ENCODE data around the gene RGCC.
A peak's percentile ranks its signal among the peaks of the same experiment; 100 is the strongest.

RGCC gene

DNA sequence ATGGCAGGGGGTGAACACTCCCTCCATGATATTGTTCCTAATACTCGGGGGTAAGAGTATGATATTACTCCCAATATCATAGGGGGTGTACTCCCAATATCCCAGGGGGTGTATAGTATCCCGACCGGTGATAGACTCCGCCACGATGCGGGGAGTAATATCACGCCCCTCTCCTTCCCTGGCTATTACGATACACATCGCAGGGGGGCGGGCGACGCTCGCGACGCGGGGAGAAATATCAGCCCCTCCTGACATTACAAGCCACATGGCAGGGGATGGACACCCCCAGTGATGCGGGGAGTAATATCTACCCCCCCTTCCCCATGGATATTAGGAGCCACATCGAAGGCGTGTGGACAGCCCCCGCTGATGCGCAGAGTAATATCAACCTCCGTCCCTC lies 3.2 kb upstream of the RGCC start:
- no peak for DNase-seq

DNA sequence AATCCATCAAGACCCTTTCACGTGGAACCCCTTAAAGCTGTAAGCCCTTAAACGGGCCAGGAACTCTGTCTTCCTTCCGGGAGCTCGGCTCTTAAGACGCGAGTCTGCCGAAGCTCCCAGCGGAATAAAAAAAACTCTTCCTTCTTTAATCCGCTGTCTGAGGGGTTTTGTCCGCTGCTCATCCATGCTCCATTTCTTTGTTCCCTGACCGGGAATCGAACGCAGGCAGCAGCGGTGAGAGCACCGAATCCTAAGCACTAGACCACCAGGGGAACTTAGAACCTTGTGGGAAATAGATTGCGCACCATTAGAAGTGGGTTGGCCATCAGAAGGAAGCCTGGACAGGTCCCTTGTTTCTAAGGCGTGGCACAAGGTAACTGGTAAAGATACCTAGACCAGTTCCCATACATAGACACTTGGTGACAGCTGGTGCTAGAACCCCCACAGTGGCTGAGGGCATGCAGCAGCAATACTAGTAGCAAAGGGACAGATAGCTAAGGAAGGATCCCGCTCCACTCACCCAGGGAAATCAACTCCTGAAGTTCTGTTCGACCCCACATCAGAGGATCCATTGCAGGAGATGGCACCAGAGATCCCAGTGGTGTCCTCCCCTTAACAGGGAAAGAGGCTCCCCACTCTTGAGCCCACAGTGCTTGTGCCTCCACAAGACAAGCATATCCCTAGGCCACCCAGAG lies 1.5 kb upstream of the RGCC start:
- no peak for DNase-seq

DNA sequence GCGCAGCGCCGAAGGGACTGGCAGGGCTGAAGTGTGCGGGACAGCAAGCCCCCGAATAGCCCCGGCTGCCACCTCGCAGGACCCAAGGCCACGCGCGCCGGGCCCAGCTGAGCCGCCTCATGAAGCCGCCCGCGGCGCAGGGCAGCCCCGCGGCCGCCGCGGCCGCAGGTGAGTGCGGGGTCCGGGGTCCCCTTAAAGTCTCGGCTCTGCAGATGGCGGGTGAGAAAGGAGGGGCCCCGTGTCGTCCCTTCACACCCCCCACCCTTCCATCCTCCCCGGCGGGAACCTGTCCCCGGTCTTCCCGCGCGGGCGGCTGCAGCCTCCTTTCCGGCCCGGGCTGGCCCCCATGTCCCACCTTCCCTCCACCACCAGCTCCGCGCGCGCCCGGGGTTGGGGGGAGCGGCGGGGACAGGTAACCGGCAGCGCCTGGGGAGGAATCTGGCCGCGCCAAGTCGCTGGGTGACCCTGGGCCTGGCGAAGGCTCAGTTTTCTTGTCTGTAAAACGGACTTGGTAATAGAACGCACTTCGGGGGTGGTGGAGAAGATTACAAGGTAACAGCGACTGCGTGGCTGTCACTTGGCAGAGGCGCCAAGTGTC lies 338 bp downstream of the RGCC start:
- DNase-seq: peak; percentile 44

DNA sequence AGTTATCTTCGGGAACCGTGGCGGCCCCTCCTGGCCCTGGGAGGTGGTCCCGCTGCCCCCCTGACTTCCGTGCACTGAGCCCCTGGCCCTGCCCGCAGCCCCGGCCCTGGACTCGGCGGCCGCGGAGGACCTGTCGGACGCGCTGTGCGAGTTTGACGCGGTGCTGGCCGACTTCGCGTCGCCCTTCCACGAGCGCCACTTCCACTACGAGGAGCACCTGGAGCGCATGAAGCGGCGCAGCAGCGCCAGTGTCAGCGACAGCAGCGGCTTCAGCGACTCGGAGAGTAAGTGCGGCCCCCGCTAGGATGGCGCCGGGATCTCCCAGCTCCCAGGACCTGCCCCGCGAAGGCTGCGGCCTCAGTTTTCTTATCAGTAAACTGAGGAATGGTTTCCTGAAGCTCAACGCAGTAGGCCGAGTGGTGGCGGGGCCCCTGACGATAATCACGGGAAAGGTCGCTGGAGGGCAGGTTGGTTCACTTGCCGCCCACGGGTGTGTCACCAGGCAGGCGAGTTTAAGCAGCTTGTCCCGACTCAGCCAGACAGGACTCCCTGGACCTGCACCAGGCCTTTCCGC lies 924 bp downstream of the RGCC start:
- peak; percentile 64 for DNase-seq

DNA sequence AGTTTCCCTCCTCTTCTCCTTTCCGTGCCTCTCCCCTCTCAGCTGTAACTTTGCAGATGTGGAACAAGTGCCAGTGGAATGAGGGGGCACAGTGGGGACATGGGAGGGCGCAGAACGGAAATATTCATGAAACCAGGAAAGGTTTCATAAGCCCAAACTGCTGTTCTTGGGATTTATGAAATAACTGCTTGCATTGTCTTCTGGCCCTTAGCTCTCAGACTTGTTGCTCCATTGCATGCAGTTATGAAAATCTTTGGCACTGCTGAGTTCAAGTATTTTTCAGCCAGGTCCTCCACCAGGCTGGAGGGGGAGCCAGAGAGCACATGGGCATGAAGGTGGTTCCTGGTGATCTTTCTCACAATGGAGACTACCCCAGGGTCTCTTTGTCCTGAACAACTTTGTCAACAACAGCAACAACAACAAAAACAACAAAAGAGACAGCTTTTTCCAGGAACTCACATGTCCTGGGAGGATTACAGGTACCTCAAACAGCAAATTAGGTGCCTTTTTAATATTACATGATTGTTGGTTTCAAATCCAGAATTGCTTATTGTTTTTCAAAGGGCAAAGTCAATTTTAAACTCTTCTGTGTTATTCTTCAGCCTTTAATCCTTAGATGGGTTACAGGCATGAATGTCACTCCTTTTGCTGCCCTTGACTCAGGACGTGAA lies 1.5 kb downstream of the RGCC start:
- DNase-seq: peak; percentile 70

DNA sequence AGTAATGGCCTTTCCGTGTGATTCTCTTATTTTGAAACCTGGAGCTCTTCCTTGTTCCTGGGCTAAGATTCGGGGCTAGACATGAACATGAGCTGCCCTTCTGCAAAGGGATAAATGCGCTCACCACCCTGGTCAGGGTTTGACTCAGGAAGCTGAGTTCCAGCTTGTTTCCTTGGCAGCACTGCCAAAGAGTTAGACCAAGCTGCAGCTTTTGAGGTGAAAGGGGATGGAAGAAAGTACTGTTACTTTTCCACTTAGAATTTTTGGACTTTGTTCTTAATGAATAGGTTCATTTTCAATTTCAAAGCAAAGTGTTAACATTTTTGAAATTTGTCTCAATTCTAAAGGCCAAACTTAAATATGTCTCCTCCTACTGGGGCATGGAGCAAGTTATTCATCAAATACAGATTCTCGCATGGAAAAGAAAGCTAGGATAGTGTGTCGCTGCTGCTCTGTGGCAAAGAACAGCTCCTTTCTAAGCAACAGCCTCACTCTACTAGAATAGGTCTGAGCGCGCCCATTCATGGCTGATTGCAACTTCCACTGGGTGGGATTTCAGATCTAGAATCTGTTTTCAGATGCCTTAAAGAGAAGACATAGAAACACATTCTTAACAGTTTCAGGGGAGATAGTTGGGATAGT lies 2.2 kb downstream of the RGCC start:
- DNase-seq: no peak

DNA sequence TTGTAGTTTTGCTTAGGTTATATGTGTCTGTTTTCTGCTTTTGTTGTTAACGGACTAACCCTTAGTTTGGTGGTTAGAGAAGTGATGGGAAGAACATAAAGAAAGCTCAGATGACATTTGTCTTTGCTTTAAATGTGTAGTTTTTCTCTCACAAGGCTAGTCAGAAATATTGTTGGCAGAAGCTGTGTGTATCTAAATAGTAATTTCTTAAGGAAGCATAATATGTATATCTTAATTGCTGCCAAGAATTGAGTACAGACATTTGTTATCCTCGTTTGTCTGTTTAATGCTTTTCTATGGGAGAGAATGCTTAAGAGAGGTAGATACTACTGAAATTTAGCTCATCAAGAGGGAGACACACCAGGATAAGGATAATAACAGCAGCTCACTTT lies 2.7 kb downstream of the RGCC start:
- no peak for DNase-seq

DNA sequence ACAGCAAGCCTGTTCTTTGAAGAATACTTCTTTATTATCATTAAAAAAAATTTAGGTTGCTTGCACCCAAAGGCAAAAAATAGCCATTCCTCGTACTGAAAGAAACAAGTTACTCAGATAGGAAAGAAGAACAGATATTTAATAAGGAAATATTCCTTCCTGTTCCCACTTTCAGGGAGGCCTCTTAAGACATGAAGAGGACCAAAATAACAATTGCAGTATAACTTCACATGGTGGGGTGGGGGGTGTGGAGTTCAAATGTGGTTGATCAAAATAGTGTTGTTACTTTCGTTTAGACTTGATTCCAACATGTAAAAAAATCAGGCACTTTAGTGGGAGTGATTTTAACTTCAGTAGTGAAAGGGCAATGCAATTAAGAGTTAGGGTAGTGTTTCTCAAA lies 3.6 kb downstream of the RGCC start:
- no peak for DNase-seq

DNA sequence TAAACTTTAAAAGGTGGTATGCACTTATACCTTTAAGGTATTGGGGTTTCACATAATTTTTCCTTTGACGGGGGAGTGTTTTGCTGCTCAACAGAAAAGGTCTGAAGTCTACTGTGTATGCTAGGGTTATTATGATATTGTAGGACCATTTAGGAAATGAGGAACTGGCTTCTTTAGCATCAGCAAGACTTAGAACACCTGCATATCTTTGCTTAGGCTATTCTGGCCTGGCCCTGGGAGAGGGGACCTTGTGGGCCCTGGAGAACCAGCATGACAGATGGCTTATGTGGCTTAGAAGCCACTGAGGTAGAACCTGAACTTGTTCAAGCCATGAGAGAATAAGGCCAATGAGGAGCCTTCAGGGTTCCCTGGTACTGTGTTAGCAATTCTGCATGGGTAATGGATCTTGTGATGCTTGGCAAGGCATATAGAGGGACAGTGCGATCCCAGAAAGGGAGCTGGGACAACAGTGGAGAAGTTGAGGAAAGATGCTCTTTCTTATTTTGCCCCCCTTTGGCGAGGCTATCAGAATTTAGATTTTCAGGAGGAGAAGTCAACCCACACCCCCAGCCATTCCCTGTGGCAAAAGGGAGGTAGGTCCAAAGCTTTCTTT lies 4.3 kb downstream of the RGCC start:
- DNase-seq: no peak

DNA sequence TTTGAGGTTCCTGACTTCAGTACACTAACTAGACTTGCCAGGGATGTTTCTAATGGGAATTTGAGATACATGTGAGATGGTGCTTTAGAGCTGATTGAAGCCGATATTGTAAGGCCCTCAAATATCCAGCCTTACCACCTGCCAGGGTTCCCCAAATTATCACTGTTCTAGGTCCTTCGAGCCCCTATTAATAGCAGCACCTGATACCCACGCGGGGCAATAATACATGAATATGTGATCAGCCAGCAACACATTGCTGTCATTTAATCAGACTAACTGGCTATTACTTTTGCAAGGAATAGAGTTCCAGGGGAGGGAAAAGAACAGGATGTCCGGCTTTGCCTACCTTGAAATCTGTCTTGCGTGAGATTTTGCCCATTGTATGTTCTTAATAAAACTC lies 5.1 kb downstream of the RGCC start:
- DNase-seq: no peak

DNA sequence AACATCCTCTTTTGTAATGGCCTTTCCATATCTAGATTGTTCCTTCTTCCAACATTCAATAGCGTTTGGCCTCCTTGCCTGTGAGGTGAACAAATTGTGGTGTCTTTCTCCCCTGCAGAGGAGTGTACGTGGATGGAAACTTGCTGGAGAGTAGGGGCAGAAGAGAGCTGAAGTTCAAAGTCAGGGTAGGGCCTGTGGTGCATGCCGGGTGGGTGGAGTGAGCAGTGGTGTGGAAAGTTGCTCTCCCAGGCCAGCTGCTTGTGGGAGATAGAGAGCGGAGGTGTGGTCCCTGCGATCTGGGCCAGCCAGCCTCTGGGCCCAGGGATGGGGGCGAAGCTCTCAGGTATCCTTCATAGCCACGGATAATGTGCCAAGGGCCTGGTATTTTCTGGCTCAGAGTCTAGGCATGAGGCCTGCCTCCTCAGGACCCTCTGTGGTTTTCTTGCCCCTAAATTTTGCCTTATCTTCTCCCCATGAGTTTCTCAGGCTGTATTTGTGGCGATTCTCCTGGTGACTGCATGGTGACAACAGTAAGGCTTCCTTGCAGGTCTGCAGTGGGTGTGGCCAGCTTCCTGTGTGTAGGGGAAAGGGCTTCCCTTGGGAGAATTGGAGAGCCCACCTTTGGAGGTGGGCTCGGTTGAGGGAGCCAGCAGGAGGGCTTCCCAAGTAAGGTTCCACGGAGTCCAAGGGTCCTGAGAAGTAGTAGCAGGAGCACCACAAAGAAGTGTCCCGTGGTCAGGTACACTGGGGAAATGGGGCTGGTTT lies 6.7 kb downstream of the RGCC start:
- DNase-seq: peak; percentile 35

DNA sequence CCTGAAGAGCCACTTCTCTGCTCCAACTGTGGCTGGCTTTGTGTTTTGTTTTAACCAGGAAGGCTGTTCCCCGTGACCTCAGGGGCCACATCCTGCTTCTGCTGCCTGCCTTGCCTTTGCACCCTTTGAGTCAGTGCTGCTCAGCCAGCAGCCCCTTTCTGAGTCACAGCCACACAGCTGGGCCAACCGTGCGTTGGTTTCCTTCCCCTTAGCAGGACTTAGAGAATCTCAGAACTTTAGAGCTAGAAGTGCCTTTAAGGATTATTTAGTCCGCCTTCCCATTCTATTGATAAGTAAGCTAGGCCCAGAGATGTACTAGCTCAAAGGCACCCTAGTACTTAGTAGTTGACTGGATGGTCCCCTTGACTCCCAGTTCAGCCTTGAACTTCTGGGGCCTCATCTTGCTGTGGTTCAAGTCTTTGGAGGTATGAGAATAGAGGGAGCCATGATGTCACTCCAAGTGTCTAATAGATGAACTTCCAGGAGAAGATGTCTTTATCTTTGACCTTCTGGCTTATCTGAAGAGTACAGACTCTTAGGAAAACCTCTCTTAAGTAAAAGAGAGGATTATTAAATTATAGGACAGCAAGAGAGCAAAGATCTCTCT lies 8.0 kb downstream of the RGCC start:
- peak; percentile 82 for DNase-seq

DNA sequence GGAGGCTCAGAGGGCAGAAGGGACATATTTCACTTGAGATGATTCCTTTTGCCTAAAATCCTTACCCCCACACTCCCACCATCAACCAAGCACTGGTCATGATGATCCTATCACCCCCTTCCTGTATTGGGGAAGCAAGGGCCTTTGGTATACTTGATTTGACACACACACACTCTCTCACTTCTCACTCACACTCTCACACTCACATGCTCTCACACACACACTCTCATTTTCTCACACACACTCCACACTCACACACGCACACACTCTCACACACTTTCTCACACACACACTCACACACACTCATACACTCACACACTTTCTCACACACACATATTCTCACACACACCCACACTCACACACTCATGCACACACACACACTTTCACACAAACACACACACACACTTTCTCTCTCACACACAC lies 8.6 kb downstream of the RGCC start:
- no peak for DNase-seq

DNA sequence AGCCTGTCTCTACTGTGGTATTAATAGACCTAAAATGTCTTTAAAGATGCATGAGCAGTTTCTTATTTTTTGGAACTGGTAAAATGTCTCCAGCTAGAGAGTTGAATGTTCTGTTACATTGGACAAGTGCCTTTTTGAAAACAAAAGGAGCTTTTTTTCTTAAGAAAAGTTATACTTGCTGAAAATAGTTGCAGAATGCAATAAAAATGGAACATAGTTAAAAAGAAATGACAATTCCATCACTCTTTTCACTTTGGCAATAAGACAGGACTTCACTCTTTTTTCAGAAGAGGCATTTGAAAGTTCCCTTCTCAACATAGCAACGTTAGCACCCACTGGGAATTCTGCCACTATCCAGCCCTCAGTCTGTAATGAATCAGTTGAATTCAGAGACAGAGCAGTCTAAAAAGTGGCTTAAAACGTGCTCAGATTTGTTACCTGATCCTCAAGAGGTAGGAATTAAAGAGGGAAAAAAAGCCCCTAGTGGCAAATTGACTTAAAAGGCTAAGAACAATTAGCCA lies 10.1 kb downstream of the RGCC start:
- DNase-seq: no peak

DNA sequence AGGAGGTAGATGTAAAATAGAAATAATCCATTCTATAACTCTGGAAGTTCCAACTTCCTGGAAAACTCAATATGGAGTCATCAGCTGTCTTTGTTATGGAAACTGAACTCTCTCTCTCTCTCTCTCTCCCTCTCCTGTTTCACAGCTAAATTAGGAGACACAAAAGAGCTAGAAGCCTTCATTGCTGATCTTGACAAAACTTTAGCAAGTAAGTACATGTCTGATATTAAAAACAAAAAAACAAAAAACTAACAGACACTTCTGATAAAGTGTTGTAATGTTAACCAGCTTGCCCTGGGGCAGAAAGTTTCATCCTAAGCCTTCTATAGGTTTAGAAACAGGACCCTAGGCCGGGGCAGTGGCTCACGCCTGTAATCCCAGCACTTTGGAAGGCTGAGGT lies 11.3 kb downstream of the RGCC start:
- DNase-seq: no peak

DNA sequence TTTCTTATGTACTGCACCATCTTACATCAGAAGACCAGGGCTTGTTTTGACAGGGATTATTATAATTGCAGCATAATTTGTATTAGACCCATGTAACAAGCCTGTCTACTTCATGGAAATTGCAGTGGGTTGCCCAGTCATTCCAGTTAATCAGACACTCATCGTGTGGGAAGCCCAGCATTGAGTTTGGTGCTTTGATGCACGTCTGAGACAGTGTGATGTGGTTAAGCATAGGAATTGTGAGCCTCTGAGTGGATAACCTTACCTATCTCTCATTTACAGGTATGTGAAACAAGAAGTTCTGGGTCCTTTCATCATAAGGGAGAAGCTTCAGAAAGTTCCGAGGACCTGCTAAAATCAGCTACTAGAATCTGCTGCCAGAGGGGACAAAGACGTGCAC lies 12.8 kb downstream of the RGCC start:
- DNase-seq: peak; percentile 51

DNA sequence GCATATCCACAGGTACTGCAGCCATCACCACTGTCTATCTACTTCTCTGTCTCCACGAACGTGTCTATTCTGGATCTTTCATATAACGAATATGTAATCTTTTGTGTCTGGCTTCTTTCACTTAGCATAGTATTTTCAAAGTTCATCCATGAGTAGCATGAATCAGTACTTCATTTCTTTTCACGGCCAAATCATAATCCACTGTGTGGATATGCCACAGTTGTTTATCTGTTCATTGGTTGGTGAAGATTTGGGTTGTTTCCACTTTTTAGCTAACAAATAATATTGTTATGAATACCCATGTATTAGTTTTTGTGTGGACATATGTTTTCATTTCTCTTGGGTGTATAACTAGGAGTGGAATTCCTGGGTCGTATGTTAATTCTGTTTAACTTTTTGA lies 14.4 kb downstream of the RGCC start:
- no peak for DNase-seq

DNA sequence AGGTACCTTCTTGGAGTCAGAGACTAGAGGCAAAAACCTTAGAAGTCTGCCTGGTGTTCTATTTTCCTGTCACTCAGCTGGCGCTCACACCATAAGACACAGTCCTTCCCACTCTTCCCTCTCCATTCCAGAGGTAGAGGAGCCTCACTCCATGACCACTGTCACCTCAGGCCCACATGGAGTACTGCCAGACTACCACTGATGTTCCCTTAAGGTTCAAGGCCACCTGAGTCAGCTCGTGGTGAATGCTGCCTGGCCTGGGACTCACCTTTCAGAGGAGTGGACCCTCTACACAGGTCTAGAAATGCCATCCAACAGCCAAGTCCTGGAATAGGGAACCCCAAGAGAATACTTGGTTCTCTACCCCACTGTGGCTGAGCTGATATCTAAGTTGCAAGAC lies 29.9 kb downstream of the RGCC start:
- DNase-seq: no peak

DNA sequence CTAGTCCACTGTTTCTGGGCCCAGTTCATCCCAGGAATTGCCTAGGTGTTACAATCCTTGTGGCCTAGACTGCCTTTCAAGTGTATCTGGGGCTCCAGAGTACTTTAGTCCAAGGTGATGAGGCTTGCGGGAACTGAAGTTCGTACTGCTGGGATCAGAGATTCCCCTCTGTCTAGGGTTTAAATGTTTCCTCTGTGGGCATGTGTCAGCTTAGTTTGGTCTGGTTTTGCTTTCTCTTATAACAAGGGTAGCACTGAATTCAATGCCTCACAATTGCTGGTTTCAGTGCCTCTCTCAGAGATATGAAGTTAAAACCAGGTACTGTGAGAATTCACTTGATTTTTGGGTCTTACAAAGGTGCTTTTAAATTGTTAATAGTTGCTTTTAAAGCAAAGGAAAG lies 30.8 kb downstream of the RGCC start:
- DNase-seq: no peak

DNA sequence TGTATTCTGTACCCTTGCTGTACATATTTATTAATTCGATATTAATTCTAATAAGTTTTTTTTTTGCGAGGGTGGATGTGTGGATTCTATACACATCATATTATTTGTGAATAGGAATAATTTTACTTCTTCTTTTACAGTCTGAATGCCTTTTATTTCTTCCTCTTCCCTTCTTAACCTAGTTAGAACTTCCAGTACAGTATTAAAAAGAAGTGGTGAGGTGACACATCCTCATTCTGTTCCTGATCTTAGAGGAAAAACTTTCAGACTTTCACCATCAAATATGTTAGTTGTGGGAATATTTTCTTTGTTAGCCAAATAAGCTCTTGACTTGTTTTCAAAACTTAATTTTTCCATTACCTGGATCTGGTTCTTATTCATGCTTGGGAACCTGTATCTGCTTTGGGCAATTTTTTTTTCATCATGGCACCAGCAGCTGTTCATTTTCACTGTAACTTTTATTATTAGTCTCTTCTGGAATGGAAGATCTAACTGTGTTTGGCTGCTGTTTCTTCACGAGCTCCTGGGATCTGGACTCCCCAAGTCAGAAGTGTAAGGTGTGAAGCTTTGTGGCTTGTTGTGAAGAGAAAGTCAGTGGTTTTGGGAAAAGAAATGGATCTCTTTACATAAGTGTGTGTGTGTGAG lies 33.1 kb downstream of the RGCC start:
- no peak for DNase-seq

DNA sequence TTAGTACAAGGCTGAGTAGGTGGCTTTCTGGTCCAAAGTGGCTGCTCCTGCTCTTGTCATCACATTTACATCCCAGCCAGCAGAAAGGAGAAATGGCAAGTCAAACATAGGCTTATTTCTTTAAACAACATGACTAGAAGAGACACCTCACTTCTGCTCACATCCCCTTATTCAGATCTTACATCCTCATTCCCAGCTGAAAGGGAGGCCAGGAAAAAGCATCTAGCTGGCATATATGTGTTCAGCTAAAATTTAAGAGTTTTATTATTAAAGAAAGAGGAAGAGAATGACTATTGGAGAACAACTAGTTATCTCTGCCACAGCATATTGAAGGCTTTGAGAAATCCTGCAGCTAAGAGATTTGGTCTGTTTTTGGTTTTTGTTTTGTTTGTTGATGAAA lies 34.1 kb downstream of the RGCC start:
- no peak for DNase-seq
